Putamen (tissue), 1 donor: ENCODE data around the gene KATNB1.
A peak's percentile ranks its signal among the peaks of the same experiment; 100 is the strongest.
"Not testable (repeated sequence)": the region's sequence is repeated elsewhere in the genome, so short reads cannot be mapped to it uniquely, and the experiment has no call there.

ENCODE experiments used
- DNase-seq: peaks from one replicate; pipeline ENCODE4 v3.0.0-alpha.2; 2016; ENCODE audit warnings: low spot score

KATNB1 gene

DNA sequence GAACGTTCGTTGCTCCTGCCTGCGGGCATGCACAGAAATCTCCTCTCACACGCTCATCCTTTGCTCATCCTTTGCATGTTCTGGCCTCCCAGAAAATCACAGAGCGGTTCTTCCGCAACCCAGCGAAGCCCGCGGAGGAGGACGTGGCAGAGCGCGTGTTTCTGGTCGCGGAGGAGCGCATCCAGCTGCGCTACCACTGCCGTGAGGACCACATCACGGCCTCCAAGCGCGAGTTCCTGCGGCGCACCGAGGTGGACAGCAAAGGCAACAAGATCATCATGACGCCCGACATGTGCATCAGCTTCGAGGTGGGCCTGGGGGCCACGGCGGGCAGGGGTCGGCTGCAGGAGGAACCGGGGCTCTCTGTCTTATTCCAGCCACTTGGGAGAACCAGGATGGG, 9.6 kb upstream of the KATNB1 start:
- DNase-seq, result no peak

DNA sequence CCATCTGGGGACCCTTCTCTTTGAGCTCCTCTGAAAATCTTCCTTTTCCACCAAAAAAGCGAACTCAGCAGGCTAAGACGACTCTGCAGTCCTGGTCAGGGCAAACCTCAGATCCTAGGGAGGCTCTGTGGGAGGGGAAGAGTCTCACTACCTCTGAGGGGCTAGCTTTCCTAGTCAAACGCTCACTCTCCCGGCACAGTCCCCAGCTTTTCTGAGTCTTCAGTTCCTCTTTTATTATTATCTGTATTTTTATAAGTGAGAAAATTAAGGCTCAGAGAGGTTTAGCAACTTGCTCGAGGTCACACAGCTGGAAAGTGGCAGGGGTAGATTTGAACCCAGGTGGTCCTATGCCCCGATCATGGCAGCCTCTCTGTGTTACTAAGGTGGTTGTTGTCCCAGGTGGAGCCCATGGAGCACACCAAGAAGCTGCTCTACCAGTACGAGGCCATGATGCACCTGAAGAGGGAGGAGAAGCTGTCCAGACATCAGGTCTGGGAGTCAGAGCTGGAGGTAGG, 9.1 kb upstream of the KATNB1 start:
- DNase-seq, result no peak

DNA sequence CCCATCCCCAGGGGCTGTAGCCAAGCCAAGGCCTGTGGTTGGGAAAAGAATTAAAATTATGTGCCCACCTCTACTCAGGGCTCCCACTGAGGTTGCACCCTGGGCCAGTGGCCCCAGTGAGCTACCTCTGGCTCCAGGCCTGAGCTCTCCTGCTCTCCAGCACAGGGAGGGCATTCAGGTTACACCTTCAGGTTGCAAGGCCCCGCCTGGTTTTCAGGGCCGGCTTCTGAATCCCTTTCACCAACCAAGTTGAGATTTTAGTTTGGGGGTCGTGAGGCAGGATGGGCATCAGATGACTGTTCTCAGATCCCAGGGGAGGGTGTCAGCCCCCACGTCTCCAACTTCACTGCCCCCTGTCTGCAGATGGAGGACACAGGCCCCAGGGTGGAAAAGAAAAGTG, 8.0 kb upstream of the KATNB1 start:
- DNase-seq, result no peak

DNA sequence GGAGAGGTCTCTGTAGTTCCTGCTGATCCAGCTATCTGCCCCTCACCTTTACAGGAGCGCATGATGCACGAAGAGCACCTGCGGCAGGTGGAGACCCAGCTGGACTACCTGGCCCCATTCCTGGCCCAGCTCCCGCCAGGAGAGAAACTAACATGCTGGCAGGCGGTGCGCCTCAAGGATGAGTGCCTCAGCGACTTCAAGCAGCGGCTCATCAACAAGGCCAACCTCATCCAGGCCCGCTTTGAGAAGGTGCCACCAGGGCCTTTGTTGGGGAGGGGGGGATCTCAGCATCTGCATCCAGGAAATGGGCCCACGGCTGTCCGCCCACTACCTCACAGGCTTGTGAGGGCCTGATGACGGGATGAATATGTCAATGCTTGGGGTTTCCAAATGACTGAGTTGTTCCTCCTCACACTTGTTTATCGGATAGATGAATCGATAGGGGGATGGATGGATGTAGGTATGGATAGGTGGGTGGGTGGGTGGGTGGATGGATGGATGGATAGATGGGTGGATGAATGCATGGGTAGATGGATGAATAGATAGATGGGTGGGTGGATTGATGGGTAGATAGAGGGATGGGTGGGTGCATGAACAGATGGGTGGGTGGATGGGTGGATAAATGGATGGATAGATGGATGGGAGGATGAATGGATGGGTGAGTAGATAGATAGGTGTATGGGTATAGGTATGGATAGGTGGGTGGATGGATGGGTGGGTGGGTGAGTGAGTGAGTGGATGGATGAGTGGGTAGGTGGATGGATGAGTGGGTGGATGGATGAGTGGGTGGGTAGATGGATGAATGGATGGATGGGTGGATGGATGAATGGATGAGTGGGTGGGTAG, 7.0 kb upstream of the KATNB1 start:
- no peak for DNase-seq

DNA sequence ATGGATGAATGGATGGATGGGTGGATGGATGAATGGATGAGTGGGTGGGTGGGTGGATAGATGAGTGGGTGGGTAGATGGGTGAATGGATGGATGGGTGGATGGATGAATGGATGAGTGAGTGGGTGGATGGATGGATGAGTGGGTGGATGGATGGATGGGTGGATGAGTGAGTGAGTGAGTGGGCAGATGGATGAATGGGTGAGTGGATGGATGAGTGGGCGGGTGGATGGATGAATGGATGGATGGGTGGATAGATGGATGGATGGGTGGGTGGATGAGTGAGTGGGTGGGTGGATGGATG, 6.4 kb upstream of the KATNB1 start:
- DNase-seq, result no peak

DNA sequence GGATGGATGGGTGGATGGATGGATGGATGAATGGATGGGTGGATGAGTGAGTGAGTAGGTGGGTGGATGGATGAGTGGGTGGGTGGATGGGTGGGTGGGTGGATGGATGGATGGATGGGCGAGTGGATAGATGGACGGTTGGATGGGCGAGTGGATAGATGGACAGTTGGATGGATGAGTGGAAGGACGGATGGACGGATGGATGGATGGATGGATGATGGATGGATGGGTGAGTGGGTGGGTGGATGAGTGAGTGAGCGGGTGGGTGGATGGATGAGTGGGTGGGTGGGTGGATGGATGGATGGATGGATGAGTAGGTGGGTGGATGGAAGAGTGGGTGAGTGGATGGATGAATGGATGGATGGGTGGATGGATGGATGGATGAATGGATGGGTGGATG, 5.7 kb upstream of the KATNB1 start:
- not testable (repeated sequence) for DNase-seq

DNA sequence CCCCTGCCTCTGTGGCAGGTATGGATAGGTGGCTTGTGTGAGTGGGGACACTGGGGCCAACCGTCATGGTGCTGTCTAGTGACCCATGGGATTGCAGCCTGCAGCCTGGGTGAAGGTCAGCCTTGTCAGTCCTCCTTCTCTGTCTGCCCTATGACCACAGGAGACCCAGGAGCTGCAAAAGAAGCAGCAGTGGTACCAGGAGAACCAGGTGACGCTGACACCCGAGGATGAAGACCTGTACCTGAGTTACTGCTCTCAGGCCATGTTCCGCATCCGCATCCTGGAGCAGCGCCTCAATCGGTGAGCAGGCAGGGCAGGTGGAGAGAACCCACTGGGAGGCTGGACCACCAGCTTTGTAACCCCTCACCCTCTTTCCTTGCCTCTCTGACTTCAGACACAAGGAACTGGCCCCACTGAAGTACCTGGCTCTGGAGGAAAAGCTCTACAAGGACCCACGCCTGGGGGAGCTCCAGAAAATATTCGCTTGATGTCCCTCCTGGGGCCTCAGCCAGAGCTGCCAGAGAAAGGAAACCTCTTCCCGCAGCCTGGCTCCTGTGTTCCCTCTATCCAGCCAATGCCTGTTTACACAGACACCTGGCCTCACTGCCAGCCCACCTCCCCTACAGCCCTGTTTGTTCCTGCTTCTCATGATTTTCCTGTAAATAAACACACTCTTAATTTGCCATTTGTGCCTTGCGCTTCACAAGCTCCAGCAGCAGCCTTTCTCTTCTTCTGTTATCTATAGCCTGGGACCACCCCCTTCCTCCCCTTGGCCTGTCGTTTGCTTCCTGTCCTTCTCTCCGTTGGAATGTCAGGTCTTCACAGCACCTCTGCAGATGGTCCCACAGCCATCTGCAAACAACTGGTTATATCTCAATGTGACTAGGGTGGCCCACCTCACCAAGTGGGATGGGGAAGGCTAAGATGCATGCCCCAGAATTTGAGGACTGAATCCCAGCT, 4.5 kb upstream of the KATNB1 start:
- no peak for DNase-seq

DNA sequence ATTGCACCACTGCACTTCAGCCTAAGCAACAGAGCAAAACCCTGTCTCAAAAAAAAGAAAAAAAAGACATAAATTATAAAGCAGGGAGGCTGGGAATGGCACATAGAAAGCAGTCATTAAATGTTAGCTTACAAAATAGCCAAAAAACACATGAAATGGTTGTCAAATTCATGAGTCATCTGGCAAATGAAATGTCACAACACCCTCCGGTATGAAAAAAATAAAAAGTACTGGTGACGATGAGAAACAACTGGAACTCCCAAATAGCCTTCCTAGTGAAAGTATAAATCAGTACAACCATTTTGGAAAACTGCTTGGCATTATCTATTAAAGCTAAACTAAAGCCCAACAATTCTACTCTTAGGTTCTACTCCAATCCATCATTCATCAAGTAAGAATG, 3.5 kb upstream of the KATNB1 start:
- no peak for DNase-seq

DNA sequence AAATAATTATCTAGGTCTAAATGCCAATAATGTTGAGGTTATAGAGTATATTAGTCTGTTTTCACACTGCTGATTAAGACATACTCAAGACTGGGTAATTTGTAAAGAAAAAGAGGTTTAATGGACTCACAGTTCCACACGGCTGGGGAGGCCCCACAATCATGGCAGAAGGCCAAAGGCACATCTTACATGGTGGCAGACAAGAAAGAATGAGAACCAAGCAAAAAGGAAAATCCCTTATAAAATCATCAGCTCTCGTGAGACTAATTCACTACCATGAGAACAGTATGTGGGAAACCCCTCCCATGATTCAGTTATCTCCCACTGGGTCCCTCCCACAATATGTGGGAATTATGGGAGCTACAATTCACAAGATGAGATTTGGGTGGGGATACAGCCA, 2.9 kb upstream of the KATNB1 start:
- DNase-seq, result no peak

DNA sequence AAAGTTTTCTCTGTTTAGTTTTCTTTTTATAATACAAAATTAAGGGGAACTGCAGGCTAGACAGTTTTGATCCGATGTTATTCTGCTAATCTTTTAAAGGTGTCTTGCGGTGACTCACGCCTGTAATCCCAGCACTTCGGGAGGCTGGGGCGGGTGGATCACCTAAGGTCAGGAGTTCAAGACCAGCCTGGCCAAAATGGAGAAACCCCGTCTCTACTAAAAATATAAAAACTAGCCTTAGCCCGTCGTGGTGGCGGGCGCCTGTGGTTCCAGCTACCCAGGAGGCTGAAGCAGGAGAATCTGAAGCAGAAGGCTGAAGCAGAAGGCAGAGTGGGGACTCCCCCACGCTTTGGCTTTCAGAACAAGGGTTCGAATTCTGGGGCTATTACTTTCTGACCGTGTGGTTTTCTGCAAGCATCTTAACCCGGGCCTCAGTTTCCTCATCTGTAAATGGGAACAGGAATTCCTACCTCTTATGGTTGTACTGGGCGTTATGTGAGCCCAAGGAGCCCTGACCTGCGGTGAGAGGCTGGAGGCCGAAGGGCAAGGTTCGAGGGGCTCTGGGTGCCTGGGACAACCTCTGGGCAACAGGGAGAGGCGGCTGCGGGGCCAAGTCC, 1.2 kb upstream of the KATNB1 start:
- DNase-seq, result no peak

DNA sequence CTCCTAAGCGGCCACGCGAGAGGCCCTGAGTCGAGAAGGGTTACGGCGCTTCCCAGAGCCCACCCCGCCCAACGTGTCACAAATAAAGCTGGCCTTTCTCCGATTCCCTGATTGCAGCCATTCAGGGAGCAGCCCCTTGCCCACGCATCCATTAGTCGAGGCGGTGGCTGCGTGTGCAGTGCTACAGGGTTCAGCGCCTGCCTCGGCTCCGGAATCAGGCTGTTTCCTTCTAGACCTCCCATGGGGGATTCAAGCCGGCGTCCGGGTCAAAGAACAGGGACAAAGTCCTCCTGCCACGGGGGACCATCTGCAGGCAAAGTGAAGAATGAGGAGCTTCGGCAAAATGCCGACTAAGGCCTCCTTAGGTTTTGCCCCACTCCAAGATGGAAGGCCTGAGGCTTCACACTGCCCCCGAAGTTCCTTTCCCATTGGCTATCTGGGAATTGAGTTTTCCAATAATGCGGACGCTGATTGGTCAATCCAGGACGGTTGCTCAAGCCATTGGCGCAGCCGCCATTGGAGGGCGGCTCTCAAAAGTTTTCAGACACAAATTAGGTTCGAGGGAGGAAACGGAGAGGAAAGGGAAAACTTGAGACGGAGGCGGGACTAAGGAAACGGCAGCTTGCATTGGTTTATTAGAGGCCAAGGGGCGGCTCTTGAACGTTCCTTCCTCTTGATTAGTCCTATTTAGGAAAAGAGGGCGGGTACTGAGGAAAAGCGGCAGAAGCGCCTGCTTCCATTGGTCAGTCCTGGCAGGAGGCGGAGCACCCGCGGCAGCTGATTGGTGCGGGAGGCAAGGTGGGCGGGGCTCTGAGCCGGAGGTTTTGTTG, 430 bp upstream of the KATNB1 start:
- peak; percentile 100 for DNase-seq

DNA sequence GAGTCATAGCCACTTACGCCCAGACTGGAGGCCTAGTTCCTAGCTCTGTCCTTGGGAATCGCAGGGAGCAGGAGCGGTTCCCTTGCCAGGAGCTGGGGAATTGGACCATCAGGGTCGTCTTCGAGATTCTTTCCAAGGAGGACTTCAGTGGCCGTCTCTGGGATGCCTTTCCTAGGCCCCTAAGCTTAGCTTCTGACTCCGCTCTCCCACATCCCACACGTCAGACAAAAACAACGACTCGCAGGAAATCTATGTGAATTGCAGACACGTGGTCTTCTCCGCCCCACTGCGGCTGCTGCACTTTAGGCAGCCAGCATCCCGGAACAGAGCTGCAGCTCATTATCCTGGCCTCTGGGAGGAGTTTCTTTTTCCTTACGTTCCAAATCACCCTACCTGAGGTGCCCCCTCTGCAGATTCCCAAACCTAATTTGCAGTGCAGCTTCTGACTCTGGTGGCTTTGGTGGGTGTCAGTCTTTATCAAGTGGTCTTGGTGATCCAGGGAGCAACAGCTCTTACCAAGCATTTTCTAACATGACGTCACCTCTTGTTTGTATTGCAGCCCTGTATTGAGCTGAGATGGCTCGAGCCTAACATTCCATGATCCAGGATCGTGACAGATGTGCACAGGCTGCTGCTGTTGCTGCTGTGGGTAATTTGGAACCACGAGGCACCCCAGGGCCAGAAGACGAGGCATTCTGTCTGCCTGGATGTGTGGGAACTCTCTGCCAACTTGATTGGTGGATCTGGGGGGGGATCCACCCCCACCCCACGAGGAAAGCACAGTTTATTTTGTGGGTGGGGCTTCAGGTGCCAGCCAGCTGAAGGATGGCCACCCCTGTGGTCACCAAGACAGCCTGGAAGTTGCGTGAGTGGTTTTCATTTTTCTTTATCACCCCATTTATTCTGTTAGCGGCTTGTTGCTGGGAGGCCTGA, 1.1 kb downstream of the KATNB1 start:
- peak; percentile 75 for DNase-seq

DNA sequence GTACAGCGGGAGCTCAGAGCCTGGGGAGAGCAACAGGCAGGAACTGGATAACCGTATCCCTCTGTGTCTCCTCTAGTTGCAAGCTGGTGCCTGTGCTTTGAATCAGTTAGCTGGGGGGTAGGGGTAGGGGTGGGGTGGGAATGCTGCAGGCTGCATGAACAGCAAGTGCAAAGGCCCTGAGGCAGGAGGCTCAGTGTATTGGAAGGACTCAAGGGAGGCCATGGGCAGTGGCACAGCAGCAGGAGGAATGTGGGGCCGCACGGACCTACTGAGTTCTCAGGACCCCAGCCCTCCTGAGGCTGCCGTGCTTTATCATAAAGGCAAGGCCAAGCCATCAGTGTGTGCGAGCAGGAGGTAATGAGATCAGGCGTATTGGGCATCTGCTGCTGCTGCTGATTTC, 3.3 kb downstream of the KATNB1 start:
- DNase-seq, result no peak

DNA sequence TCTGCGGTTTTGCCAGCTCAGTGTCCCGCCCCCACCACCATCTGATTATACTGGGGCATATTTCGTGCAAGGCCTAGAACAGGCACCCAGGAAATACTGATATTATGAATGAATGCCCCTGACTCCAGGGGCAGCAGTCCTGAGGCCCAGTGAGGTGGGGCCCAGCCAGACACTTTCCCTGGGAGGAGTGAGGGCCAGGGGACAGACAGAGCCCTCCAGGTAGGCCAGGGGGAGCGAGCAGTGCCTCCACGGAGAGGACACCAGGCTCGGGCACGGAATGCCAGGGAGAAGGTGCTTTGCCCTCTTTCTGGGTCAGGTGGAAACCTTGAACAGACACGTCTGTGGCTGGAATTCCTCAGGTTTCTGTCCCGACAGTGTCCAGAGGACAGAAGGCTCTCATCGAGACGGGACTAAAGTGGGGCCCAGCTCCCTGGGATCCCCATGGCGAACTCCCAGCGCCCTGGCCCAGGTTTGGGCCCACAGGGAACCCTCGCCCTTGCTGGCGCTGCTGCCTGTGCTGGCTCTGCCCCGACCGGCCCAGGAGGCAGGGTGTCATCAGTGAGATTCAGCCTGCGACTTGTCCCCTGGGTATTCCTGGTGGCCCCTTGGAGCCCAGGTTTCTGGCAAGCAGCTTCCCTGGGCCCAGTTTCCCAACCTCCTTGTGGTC, 4.3 kb downstream of the KATNB1 start:
- DNase-seq, result no peak

DNA sequence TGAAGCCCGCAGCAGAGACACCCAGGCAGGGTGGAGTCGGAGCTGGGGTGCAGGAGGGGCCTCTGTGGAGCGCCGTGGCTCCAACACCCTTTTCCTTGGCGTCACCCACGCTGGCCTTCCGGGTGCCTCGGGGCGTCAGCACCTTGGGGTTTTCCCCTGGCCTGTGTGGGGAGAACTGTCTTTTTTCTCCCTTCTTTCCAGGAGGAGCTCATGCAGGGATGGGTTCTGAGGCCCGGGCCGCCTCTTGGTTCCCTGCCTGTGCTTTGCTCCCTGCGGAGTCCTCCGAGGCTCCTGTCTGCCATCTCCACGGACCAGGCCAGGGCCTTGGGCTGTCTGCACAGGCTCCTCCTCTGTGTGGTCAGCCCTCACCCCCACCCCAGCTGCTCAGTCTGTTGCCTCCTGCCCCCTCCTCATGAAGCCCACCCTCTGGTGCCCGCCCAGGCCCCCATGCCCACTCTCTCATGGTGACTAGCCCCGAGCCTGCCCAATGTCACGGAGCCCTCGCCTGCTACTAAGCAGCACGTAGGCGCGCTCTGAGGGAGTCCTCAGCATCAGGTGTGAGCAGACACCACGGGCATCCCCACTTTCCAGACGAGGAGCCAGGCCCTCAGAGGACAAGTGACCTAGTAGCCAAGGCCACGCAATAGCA, 5.0 kb downstream of the KATNB1 start:
- no peak for DNase-seq

DNA sequence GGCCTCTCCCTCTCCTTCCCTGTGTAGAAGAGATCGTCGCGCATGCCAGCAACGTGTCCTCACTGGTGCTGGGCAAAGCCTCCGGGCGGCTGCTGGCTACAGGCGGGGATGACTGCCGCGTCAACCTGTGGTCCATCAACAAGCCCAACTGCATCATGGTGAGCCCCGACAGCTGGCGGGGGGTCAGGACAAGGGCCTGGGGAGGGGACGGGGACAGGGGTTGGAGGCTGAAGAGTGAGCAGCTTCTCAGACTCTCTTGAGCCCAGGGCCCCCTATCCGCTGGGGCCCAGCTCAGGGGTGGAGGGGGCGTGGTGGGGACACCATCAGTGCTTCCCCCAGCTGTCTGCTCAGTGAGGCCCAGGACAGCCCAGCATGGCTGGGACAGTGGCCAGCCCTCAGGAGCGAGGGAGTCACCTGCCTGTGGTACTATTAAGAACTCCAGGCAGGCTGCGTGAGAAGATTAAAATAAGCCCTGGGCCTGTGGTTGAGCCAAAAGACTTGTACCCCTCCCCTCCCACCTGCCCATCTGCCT, 6.2 kb downstream of the KATNB1 start:
- DNase-seq, result no peak

DNA sequence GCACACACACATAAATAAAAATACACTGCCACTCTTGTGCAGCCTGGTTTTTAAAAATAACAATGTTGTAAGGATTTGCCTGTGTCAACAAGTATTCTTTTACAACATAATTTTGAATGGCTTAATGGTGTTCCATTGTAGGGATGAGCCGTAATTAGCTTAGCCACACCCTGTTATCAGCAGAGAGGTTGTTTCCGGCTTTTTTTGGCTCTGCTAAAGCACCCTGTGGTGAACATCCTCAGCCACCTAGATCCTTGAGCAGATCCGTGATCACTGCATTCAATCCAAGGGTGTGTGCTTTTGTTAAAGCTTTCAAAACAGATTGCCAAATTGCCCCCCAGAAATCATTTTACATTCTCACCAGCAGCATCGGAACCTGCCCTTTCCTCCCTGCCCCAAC, 7.0 kb downstream of the KATNB1 start:
- no peak for DNase-seq

DNA sequence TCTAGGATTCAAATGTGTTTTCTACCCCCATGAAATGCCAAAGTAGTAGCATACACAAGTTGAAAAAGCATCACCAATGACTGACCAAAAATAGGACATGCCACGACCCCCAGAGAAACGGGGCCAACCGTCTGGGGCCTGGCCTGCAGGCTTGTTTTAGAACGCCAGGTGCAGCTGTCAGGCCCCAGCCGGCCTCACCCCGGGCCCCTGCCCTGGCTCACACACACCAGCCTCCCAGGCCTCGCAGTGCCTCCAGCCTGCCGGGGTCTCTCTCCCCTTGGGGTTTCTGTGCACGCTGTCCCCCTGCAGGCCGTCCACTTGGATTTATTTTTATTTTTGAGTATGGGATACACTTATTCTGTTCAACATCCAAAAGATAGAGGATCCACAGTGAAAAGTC, 7.9 kb downstream of the KATNB1 start:
- no peak for DNase-seq
